ENCODE results near the gene SNRK.

Gene SNRK

DNA sequence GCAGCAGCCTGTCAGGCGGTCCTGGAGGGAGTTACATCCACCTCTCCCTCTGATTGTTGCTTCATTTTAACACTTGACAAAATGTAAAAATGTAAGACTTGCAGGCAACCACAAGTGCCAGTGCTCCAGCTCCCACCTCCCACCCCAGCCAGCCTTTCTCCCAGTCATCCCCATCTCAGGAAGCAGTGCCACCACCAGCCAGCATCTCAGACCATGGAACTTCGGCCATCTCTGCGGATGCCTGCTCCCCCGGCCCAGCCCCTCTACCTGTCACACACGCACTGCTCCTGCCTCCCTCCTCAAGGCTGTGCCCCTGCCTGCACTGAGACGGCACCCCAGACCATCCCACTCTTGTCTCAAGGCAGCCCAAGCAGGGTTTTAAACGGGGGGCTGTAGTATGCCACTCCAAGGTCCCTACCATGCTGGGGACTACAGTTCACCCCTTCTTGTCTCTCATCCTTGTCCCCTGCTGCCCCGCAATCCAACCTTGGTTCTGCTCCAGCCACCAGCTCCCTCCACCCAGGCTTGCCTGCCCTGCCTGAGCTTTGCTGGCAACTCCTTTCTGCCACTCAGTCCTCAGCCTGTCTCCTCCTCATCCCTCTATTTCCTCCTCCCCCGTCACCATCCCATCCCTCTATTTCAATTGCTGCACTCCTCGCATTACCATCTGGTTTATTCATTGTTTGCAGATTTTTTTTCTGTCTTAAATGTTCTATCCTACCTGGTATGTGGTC lies 85.8 kb downstream of the SNRK start:
- H3K79me2 ChIP-seq (ENCODE audit: insufficient read depth, low read length): no peaks in the 10 kb centered on the region
- no peak overlapping the region for H2AFZ ChIP-seq (ENCODE audit: low read length)
- H3K9me2 ChIP-seq (replicated peaks; ENCODE audit: low read depth, low read length): no peaks in the 10 kb centered on the region
- H3K27me3 ChIP-seq (ENCODE audit: insufficient read depth, low read length, poor library complexity, severe bottlenecking): no peaks in the 10 kb centered on the region
- no peak overlapping the region for H3K4me3 ChIP-seq (ENCODE audit: low read length, poor library complexity, severe bottlenecking)
- no peaks in the 10 kb centered on the region for H3K36me3 ChIP-seq (ENCODE audit: insufficient read depth, low read length)
- no peaks in the 10 kb centered on the region for H4K20me1 ChIP-seq (ENCODE audit: insufficient read depth, low read length, poor library complexity, severe bottlenecking)
- H3K4me1 ChIP-seq (ENCODE audit: insufficient read depth, low read length, poor library complexity, severe bottlenecking): no peaks in the 10 kb centered on the region
- no peaks in the 10 kb centered on the region for H3K9me3 ChIP-seq (ENCODE audit: insufficient read depth, low read depth, low read length)
- H3K9ac ChIP-seq (ENCODE audit: low read depth, low read length, poor library complexity, severe bottlenecking): no peak overlapping the region
- TF ChIP-seq, protein P1, sequence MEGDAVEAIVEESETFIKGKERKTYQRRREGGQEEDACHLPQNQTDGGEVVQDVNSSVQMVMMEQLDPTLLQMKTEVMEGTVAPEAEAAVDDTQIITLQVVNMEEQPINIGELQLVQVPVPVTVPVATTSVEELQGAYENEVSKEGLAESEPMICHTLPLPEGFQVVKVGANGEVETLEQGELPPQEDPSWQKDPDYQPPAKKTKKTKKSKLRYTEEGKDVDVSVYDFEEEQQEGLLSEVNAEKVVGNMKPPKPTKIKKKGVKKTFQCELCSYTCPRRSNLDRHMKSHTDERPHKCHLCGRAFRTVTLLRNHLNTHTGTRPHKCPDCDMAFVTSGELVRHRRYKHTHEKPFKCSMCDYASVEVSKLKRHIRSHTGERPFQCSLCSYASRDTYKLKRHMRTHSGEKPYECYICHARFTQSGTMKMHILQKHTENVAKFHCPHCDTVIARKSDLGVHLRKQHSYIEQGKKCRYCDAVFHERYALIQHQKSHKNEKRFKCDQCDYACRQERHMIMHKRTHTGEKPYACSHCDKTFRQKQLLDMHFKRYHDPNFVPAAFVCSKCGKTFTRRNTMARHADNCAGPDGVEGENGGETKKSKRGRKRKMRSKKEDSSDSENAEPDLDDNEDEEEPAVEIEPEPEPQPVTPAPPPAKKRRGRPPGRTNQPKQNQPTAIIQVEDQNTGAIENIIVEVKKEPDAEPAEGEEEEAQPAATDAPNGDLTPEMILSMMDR (conservative IDR thresholded peaks at IDR 0.05; ENCODE audit: low read length): no peak
- no peak for TF ChIP-seq EZH2phosphoT487 (IDR thresholded peaks at IDR 0.05; ENCODE audit: borderline replicate concordance)
- H3F3A ChIP-seq (ENCODE audit: low read depth): no peaks in the 10 kb centered on the region
- H3K4me2 ChIP-seq (ENCODE audit: low read depth, low read length, poor library complexity, severe bottlenecking): no peak overlapping the region

DNA sequence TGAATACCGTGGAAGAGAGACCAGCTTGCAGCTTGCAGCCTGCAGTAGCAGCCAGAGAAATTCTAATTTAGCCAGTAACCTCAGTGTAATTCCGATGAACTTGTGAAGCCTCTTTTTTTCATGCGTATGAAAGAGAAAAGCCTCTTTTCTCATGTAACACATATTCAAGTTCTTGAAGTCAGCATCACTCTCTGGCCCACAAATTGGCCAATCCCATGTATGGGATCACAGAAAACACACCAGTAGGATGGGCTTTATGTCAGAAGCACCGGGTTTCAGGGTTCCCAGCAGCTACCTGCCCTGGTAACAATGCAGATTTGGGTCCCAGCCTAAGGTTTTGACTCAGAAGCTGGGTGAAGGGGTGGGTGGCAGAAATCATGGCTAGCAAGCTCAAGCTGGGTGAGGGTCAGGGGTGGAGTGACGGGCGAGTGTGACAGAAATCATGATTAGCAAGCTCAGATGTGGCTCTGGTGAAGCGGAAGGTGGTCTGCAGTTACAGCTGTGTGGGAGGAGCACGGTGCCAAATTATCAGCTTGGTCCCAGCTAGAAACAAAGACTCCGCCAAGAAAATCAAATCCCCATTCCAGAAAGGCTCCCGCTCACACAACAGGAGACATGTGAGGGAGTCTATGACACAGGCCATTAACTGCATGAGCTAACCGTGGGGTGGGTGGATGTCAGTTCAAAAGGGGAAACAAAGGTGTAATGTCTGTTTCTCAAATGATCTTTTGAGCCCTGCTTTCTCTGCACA lies 86.6 kb downstream of the SNRK start:
- Histone ChIP-seq H3K27me3 (ENCODE audit: insufficient read depth, low read length, poor library complexity, severe bottlenecking) (no peaks in the 10 kb centered on the region), H4K20me1 (ENCODE audit: insufficient read depth, low read length, poor library complexity, severe bottlenecking) (no peaks in the 10 kb centered on the region), H2AFZ (ENCODE audit: low read length) (no peak overlapping the region), H3K4me1 (ENCODE audit: insufficient read depth, low read length, poor library complexity, severe bottlenecking) (no peaks in the 10 kb centered on the region), H3K4me3 (ENCODE audit: low read length, poor library complexity, severe bottlenecking) (no peak overlapping the region), H3K9me2 (replicated peaks; ENCODE audit: low read depth, low read length) (no peaks in the 10 kb centered on the region), H3K9ac (ENCODE audit: low read depth, low read length, poor library complexity, severe bottlenecking) (no peak overlapping the region), H3F3A (ENCODE audit: low read depth) (no peaks in the 10 kb centered on the region), H3K79me2 (ENCODE audit: insufficient read depth, low read length) (no peaks in the 10 kb centered on the region), H3K9me3 (ENCODE audit: insufficient read depth, low read depth, low read length) (no peaks in the 10 kb centered on the region), H3K36me3 (ENCODE audit: insufficient read depth, low read length) (no peaks in the 10 kb centered on the region), H3K4me2 (ENCODE audit: low read depth, low read length, poor library complexity, severe bottlenecking) (no peak overlapping the region)
- TF ChIP-seq EZH2phosphoT487 (IDR thresholded peaks at IDR 0.05; ENCODE audit: borderline replicate concordance): no peak
- TF ChIP-seq, protein P1 (conservative IDR thresholded peaks at IDR 0.05; ENCODE audit: low read length): no peak

DNA sequence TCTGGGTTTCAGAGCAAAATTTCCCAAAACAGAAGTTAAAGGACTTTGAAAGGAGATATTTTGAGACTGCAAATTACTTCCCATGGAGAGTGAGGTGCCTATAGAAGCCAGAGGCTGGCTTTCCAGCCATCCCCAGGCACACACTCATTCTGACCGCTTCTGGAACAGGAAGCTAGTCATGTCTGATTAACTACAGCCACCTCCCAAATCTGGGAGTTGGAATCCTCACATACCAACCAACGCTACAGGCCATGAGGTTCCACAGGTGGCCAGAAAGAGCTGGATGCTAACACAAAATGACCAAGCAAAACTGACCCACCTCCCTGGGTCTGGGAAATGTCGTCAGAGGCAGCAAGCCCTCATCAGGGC lies 87.2 kb downstream of the SNRK start:
- Histone ChIP-seq H3K4me1 (ENCODE audit: insufficient read depth, low read length, poor library complexity, severe bottlenecking) (no peaks in the 10 kb centered on the region), H3F3A (ENCODE audit: low read depth) (no peaks in the 10 kb centered on the region), H3K79me2 (ENCODE audit: insufficient read depth, low read length) (no peaks in the 10 kb centered on the region), H3K9me3 (ENCODE audit: insufficient read depth, low read depth, low read length) (no peaks in the 10 kb centered on the region), H4K20me1 (ENCODE audit: insufficient read depth, low read length, poor library complexity, severe bottlenecking) (no peaks in the 10 kb centered on the region), H3K9ac (ENCODE audit: low read depth, low read length, poor library complexity, severe bottlenecking) (no peak overlapping the region), H3K4me3 (ENCODE audit: low read length, poor library complexity, severe bottlenecking) (no peak overlapping the region), H3K4me2 (ENCODE audit: low read depth, low read length, poor library complexity, severe bottlenecking) (no peak overlapping the region), H3K9me2 (replicated peaks; ENCODE audit: low read depth, low read length) (no peaks in the 10 kb centered on the region), H3K27me3 (ENCODE audit: insufficient read depth, low read length, poor library complexity, severe bottlenecking) (no peaks in the 10 kb centered on the region), H2AFZ (ENCODE audit: low read length) (no peak overlapping the region), H3K36me3 (ENCODE audit: insufficient read depth, low read length) (no peaks in the 10 kb centered on the region)
- TF ChIP-seq, protein P1 (conservative IDR thresholded peaks at IDR 0.05; ENCODE audit: low read length): no peak
